Effector CD8-positive, alpha-beta T cell (primary cell): ENCODE measurements around the gene RPLP2.

Experiments
- DNase-seq: peaks from one replicate; lab custom pipeline; 2025; lab: John Stamatoyannopoulos, UW

Gene RPLP2

GRCh38 chr11:791658-792534 lies 17.9 kb upstream of the RPLP2 start:
- DNase-seq = no peak

DNA sequence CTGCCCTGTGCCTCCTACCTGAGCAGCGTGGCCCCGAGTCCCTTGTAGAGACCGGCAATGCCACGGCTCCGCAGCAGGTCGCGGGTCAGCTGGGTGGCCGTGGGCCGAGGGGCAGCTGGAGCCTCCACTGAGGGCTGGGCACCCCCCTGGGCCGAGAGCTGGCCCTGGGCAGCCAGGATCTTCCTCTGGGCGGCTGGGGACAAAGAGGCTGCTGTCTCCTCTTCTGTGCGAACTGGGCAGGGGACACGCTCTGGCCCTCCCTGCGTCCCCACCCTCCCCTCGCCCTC lies 17.3 kb upstream of the RPLP2 start:
- DNase-seq = no peak

DNA sequence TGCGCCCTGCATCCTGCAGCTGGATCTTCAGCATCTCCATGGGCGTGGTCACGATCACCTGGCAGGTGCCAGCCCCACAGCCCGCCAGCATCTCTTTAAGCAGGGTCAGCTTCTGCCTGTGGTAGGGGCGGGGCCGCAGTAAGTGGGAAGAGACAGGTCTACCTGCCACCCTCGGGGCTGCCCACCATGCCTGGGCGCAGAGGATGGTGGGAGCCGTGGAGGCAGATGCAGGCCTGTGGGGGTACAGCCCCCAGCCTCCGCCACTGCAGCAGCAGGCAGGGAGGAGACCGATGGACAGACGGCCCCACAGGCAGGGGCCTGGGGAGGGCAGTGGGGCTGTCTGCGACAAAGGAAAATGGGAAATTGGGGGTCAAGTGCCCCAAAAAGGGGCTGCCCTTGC lies 16.9 kb upstream of the RPLP2 start:
- DNase-seq = no peak

DNA sequence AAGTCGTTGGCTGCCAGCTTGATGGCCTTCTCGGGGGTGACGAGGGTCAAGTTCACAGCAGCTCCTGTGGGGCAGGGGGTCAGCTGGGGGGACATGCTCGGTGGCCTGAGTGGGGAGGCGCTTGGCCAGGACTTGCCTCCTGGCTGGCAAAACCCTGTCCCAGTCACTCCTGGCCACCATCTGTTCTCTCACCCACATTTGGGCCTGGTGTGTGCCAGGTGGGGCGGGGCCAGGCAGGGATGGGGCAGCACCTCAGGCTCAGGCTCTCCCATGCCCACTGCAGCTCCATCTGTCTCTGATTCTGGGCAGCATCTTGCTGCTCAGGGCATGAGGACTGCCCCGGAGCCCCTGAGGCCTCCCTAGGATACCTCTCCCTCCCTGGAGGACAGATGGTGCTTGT lies 16.2 kb upstream of the RPLP2 start:
- no peak for DNase-seq

GRCh38 chr11:794013-794765 lies 15.6 kb upstream of the RPLP2 start:
- no peak for DNase-seq

- DNase-seq = no peak
Measured at GRCh38 chr11:794766-795633, 14.8 kb upstream of the RPLP2 start.

GRCh38 chr11:795634-796564 lies 13.9 kb upstream of the RPLP2 start:
- DNase-seq = peak; percentile 78

DNA sequence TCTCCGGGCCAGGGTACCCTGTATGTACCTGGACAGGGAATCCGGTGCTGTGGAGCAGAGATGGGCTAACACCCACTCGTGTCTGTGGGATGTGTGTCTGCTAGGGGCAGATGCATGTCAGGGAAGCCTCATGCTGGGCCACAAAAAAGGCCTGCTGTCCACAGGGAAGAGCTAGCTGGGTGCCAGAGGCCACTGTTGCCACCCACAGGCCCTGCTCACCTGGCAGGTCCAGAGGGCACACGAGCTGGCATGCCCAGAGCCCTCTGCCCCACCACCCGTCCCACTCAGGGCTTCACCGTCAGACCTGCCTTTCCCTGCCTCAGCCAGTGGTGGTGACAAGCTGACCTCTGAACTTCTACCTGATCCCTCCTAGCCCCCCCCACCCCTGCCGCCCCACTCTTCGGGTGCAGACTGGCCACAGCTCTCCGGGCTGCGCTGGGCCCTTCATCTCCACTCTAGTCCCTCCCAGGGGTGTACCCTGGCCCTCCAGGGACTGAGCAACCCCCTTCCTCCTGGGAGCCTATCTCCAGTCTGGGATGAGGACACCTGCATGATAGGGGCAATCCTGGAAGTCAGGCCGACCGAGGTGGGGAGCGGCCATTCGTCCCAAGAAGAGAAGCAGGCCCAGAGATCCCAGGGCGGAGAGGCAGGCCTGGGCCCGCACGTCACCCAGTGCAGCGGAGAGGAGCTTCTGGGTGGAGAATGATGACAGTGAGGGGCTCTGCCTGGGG lies 13.0 kb upstream of the RPLP2 start:
- no peak for DNase-seq

GRCh38 chr11:797296-798092 lies 12.3 kb upstream of the RPLP2 start:
- DNase-seq = peak; percentile 71

- DNase-seq = peak; percentile 71
Measured at GRCh38 chr11:798093-798713, 11.6 kb upstream of the RPLP2 start, which contains the start of gene SLC25A22. Gene SLC25A22, minus strand, starts transcription at chr11:798281. Its CDS starts 3,275 bp downstream, at chr11:795006.

GRCh38 chr11:799641-800316 lies 10.0 kb upstream of the RPLP2 start:
- no peak for DNase-seq

GRCh38 chr11:800473-800872 lies 9.3 kb upstream of the RPLP2 start:
- DNase-seq = no peak

GRCh38 chr11:801097-801780 lies 8.5 kb upstream of the RPLP2 start:
- DNase-seq = no peak

DNA sequence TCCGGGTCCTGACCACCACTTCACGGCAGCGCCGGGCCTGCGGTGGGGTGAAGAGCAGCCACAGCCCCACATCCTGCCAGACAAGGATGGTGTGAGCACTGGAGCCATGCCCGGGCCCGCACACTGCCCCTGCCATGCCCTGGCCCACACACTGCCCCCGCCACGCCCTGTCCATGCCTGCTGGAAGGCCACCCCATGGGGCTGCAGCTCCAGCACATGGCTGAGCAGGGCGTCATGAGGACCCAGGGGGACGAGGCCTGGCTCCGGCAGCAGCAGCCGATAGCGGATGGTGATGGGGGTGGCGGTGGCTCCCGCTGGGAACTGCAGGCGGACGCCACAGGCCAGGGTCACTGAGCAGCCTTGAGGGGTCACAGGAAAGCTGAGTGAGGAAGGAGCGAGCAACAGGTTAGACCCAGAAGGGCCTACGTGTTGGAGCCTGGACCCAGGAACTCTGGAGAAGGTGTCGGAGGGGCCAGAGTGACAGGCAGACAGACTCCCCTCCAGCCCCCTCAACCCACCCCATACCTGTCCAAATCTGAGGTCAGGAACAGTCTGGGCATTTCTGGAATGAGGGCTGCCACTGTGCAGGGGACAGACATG lies 7.6 kb upstream of the RPLP2 start:
- DNase-seq = no peak

- DNase-seq = no peak
Measured at GRCh38 chr11:802693-803466, 6.9 kb upstream of the RPLP2 start.

DNA sequence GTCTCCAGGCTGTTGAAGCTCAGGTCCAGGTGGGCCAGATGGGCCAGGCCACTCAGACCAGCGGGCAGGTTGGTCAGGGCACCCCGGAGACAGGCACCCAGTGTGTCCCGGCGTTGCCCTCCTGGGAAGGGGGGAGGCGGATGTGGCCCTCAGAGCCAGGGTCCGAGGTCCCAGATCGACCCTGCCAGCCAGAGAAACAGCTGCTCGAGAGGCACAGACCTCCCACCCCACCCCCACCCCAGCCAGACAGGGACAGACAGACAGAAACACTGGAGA lies 6.4 kb upstream of the RPLP2 start:
- DNase-seq = no peak
